DMS53 (cell line): ENCODE data around the gene PTCD2.

ENCODE experiments used
- DNase-seq: peaks from one replicate; lab custom pipeline; 2025; lab: John Stamatoyannopoulos, UW

PTCD2 gene

DNA sequence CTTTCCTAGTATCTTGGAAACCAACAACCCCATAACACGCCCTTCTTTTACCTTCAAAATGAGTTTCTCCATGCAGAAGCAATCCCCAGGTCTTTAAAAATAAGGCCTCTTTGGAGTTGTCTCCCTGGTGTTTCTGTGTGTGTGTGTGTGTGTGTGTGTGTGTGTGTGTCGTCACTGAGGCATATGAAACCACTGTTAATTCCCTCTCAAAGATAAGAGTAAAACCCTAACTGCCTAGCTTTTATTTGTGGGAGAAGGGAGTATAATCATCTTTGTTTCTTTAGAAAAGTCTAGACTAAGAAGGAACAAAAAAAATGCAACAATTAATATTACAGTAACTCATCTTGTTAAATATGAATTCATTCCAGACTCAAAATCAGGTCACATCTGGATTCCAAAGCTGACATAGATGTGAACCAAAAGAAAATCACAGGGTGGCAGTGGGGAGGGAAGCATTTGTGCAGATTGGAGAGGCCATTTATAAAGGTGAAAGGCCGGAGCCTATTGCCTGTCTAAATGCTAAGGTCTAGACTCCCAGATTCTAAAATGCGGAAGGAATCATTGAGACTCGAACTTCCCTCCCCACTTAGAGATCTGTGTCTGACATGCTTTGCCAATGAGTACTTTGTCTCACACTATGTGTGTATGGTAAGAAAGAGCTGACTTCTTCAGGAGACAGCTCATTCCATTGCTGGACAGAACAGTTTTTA lies 95.6 kb downstream of the PTCD2 start:
- no peak for DNase-seq

DNA sequence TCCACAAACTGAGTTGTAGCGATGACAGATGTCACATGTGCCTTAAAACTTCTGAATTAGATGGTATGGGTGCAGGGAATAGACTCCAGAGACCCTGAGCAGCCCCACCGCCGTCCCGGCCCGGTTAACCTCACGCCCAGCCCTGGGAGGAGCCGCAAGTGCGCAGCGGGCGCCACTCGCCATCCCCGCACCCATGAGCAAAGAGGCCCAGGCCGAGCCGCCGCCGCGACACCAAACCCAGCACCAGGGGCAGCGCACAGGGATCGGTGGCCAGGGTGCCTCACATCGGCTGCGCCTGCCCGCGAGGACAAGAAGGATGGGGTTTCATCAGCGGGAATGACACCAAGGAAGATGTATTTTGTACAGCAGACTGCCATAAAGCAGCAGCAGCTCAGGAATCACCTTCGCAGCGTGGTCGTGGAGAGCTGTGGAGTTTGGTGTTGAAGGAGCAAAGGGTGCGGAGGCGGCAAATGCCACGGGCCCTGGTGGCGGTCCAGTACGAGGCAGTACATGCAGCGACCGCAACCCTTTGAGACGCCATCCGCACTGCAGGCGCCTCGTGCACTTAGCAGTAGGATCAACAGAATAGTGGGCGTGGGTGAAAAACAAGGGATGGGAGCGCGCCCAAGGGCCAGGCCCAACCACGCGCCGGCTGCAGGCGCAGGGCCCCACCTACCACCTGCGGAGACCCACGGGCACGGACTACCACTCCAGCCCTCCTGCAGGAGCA lies 97.3 kb downstream of the PTCD2 start:
- no peak for DNase-seq
